Measurements from ENCODE around the gene CYTH1.

GRCh38 chr17:78726513-78726912 lies 55.6 kb downstream of the CYTH1 start:
- no peak for TF ChIP-seq REST (tag by site-specific recombination; IDR thresholded peaks at IDR 0.05)
- no peak for TF ChIP-seq YY1 (tag by site-specific recombination; IDR thresholded peaks at IDR 0.05)
- TF ChIP-seq, protein P1, sequence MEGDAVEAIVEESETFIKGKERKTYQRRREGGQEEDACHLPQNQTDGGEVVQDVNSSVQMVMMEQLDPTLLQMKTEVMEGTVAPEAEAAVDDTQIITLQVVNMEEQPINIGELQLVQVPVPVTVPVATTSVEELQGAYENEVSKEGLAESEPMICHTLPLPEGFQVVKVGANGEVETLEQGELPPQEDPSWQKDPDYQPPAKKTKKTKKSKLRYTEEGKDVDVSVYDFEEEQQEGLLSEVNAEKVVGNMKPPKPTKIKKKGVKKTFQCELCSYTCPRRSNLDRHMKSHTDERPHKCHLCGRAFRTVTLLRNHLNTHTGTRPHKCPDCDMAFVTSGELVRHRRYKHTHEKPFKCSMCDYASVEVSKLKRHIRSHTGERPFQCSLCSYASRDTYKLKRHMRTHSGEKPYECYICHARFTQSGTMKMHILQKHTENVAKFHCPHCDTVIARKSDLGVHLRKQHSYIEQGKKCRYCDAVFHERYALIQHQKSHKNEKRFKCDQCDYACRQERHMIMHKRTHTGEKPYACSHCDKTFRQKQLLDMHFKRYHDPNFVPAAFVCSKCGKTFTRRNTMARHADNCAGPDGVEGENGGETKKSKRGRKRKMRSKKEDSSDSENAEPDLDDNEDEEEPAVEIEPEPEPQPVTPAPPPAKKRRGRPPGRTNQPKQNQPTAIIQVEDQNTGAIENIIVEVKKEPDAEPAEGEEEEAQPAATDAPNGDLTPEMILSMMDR (tag by site-specific recombination; IDR thresholded peaks at IDR 0.05) = no peak
- no peak for TF ChIP-seq ZNF366 (tag by site-specific recombination; conservative IDR thresholded peaks at IDR 0.05)
- TF ChIP-seq ATF2 (tag by site-specific recombination; IDR thresholded peaks at IDR 0.05; ENCODE audit: low read depth) = no peak
- no peak for TF ChIP-seq ZNF121 (tag by site-specific recombination; IDR thresholded peaks at IDR 0.05)
- TF ChIP-seq, protein P2, sequence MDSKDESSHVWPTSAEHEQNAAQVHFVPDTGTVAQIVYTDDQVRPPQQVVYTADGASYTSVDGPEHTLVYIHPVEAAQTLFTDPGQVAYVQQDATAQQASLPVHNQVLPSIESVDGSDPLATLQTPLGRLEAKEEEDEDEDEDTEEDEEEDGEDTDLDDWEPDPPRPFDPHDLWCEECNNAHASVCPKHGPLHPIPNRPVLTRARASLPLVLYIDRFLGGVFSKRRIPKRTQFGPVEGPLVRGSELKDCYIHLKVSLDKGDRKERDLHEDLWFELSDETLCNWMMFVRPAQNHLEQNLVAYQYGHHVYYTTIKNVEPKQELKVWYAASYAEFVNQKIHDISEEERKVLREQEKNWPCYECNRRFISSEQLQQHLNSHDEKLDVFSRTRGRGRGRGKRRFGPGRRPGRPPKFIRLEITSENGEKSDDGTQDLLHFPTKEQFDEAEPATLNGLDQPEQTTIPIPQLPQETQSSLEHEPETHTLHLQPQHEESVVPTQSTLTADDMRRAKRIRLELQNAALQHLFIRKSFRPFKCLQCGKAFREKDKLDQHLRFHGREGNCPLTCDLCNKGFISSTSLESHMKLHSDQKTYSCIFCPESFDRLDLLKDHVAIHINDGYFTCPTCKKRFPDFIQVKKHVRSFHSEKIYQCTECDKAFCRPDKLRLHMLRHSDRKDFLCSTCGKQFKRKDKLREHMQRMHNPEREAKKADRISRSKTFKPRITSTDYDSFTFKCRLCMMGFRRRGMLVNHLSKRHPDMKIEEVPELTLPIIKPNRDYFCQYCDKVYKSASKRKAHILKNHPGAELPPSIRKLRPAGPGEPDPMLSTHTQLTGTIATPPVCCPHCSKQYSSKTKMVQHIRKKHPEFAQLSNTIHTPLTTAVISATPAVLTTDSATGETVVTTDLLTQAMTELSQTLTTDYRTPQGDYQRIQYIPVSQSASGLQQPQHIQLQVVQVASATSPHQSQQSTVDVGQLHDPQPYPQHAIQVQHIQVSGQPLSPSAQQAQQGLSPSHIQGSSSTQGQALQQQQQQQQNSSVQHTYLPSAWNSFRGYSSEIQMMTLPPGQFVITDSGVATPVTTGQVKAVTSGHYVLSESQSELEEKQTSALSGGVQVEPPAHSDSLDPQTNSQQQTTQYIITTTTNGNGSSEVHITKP (tag by site-specific recombination; IDR thresholded peaks at IDR 0.05) = no peak
- TF ChIP-seq ZBTB7A (tag by site-specific recombination; IDR thresholded peaks at IDR 0.05; ENCODE audit: low read depth) = no peak
- TF ChIP-seq ZNF175 (tag by site-specific recombination; IDR thresholded peaks at IDR 0.05) = no peak
- no peak for TF ChIP-seq ZNF362 (tag by site-specific recombination; IDR thresholded peaks at IDR 0.05)

Measured in HEK293 (cell line).